ENCODE results near the gene CCDC192. TPM values are rescaled to one million over a fixed set of nuclear protein-coding genes. Genes with fewer than 3 reads are reported as not detected.

CCDC192 gene
- total RNA-seq, 4 donors from 2014 or later, result 1.0 to 2.3 (median 1.1) TPM; not detected in 1

DNA sequence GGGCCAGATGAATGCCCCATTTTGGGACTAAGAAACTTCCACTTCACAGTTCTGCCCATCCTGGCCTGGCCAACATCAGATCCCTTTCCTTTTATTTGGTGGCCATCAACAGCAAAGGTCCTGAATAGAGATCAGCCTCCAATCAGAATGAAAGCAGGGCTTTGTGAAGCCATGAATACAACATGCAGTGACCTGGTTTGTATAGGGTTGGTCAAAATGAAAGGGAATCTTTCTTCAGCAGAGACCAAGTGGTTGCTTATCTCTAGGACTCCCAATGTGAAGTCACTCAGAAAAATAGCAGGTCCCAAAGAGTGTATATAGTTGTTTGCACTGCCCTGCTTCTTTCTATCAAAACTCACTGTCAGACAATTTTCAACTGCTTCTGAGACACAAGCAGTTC is 266.5 kb downstream of the CCDC192 start:
- TF ChIP-seq, protein P1, sequence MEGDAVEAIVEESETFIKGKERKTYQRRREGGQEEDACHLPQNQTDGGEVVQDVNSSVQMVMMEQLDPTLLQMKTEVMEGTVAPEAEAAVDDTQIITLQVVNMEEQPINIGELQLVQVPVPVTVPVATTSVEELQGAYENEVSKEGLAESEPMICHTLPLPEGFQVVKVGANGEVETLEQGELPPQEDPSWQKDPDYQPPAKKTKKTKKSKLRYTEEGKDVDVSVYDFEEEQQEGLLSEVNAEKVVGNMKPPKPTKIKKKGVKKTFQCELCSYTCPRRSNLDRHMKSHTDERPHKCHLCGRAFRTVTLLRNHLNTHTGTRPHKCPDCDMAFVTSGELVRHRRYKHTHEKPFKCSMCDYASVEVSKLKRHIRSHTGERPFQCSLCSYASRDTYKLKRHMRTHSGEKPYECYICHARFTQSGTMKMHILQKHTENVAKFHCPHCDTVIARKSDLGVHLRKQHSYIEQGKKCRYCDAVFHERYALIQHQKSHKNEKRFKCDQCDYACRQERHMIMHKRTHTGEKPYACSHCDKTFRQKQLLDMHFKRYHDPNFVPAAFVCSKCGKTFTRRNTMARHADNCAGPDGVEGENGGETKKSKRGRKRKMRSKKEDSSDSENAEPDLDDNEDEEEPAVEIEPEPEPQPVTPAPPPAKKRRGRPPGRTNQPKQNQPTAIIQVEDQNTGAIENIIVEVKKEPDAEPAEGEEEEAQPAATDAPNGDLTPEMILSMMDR (IDR thresholded peaks at IDR 0.05; ENCODE audit: low read depth), result no peak

DNA sequence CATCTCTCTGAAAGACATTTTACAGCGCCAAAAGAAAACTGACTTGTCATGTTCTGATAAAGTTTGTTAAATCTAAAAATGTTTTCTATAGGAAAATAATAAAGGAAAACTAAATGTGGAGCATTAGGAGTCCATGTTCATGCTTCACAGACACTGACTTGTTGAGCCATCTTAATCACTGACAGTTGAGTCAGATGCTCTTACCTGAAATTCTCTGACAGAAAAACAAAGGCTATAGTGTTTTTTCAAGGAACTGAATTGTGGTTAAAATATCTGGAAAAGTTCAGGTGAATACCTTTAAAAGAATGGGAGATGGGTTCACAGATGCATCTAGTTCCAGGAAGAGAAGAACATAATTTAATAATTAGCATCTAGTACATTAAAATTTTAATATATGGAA is 266.9 kb downstream of the CCDC192 start:
- TF ChIP-seq, protein P1 (IDR thresholded peaks at IDR 0.05; ENCODE audit: low read depth), result no peak

DNA sequence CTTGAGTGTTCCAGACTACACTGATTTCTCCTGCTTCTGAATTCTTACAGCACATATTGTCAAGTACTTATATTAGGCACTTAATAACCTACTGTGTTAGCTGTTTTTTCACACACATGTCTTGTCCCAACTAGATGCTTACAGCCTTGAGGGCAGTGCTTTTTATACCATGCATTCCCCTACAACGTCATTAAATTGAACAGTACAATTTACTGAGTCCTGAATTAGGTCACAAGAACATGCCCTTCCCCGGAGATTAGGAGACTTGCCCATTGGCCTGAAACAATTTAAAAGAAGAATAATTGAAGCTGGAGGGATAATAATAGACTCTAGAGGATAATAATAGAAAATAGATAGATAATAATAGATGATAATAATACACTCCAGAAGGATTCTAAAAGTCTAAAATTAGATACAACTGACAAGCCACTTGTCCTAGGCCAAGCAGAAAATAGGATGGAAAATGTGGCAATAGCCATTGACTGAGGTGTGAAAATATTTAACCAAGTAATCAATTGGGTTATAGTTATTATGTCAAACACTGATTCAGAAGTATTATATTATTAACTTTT is 267.7 kb downstream of the CCDC192 start:
- TF ChIP-seq, protein P1 (IDR thresholded peaks at IDR 0.05; ENCODE audit: low read depth), result no peak

DNA sequence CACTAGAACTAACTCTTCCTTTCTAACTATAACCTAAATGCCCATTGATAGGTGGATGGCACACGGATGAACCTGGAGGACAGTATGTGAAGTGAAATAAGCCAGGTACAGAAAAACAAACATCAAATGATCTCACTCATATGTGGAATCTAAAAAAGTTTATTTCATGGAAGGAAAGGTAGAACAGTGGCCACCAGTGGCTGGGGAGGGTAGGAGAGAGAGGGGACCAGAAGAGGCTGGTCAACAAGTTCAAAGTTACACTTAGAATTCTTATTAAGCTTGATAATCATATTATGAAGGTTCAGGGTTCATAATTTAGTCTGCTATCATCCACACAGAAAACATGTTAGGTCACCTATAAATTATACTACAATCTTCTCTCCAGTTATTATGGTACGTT is 272.8 kb downstream of the CCDC192 start:
- TF ChIP-seq, protein P1 (IDR thresholded peaks at IDR 0.05; ENCODE audit: low read depth), result no peak

DNA sequence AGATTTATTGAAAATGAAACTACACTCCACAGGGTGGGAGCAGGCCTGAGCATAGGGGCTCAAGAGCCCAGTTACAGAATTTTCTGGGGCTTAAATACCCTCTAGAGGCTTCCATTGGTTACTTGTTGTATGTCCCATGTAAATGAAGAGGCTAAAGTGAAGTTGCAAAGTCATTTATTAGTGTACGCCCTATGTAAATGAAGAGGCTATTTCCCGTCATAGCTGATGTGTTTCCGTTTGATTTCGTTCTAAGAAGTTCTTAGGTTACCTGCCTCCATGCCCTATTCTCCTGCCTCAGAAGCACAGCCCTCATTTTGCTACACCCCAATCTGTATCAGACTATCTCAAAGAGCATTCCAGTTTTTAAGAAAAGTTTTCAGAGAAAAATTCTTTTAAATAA is 273.3 kb downstream of the CCDC192 start:
- TF ChIP-seq, protein P1 (IDR thresholded peaks at IDR 0.05; ENCODE audit: low read depth), result no peak

DNA sequence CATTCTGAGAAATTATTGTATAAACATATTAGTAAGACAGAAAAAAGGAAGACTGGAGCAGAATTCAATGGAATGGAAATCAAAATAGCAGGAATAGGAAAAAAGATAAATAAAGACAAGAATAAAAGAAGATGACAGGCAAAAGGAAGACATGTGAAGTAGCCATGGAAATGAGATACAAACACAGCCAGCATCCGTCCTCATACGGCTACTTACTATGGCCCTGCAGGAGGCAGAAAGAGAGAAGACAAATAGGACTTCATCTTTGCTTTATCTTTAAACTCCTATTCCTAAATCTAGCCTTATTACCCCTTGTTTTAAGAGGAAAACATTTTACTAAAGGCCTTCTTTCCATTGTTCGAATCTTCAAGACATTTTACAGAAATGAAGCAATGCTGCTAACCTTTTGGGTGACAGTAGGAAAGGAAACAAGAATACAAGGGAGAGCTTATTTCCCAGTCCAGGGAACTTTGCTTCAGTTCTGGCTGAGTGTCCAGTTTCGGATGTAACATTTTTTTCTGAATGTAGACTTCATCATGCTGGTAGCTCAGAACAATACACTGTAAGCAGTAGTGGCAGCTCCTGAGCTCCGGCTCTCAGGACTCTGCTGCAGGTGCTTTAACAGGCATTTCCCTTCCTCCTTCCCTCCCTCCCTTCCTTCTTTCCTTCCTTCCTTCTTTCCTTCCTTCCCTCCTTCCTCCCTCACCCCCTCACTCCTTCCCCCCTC is 274.0 kb downstream of the CCDC192 start:
- TF ChIP-seq, protein P1 (IDR thresholded peaks at IDR 0.05; ENCODE audit: low read depth), result no peak

DNA sequence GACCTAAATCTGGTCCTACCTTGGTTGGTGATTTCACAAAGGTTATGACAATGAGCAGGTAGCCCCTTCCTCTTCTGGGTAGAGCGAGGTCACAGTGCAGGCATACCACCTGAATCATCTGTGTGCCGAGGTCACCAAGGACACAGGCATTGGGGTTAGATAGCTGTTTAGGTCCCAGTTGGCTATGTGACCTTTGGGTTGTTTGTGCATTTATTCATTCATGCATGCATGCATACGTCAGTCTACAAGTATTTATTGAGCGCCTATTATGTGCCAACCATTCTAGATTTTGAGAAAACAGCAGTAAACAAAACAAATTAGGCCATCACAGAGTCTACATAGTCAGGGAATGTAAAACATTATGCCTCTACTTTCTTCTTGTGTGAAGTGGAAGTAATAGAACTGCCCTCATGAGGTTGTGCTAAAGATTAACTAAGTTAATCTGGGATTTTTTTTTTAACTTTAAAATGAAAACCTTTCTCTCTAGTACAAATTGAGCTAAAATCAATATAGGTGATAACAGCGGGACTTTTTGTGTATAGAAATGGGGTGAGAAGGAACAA is 275.6 kb downstream of the CCDC192 start:
- TF ChIP-seq, protein P1 (IDR thresholded peaks at IDR 0.05; ENCODE audit: low read depth), result no peak
